ENCODE measurements around the gene PSMB7.
A peak's percentile ranks its signal among the peaks of the same experiment; 100 is the strongest.

PSMB7 gene

GRCh38 chr9:124354346-124355038, 60.8 kb downstream of the PSMB7 start:
- DNase-seq = no peak

- no peak for DNase-seq
Observed at GRCh38 chr9:124353811-124354274, 61.4 kb downstream of the PSMB7 start.

GRCh38 chr9:124353166-124353768, 62.0 kb downstream of the PSMB7 start:
- no peak for DNase-seq

GRCh38 chr9:124352616-124353015, 62.6 kb downstream of the PSMB7 start:
- DNase-seq = no peak

GRCh38 chr9:124351672-124352468, 63.4 kb downstream of the PSMB7 start:
- no peak for DNase-seq

GRCh38 chr9:124350494-124351263, 64.6 kb downstream of the PSMB7 start:
- DNase-seq = no peak

GRCh38 chr9:124349675-124350493, 65.4 kb downstream of the PSMB7 start:
- no peak for DNase-seq

GRCh38 chr9:124349267-124349666, 66.0 kb downstream of the PSMB7 start:
- DNase-seq = no peak

- no peak for DNase-seq
Observed at GRCh38 chr9:124348831-124349230, 66.4 kb downstream of the PSMB7 start.

GRCh38 chr9:124348363-124348762, 66.9 kb downstream of the PSMB7 start:
- no peak for DNase-seq

GRCh38 chr9:124347968-124348358, 67.3 kb downstream of the PSMB7 start:
- DNase-seq = no peak

GRCh38 chr9:124347206-124347967, 67.9 kb downstream of the PSMB7 start:
- DNase-seq = no peak

- DNase-seq = no peak
Observed at GRCh38 chr9:124346347-124347163, 68.7 kb downstream of the PSMB7 start.

GRCh38 chr9:124345751-124346281, 69.4 kb downstream of the PSMB7 start:
- DNase-seq = no peak

GRCh38 chr9:124345063-124345462, 70.2 kb downstream of the PSMB7 start:
- no peak for DNase-seq

GRCh38 chr9:124344291-124345050, 70.8 kb downstream of the PSMB7 start:
- no peak for DNase-seq

GRCh38 chr9:124343533-124344290, 71.5 kb downstream of the PSMB7 start:
- DNase-seq = no peak

GRCh38 chr9:124342776-124343485, 72.3 kb downstream of the PSMB7 start:
- peak; percentile 7 for DNase-seq
